Erythroblast (primary cell): Measurements from ENCODE around the gene DKC1.

ENCODE experiments used
- GATA1 ChIP-seq: IDR thresholded peaks from 2 replicates; pipeline ENCODE4 v1.6.1; 2011; ENCODE audit warnings: low read depth, mild to moderate bottlenecking, control low read depth, low read length, moderate library complexity
- POLR2A ChIP-seq: IDR thresholded peaks from 2 replicates; pipeline ENCODE4 v1.6.1; 2011; ENCODE audit warnings: mild to moderate bottlenecking, low read length

GRCh38 chrX:154774622-154775021 lies 12.0 kb downstream of the DKC1 start:
- TF ChIP-seq POLR2A = no peak
- no peak for TF ChIP-seq GATA1
